Measurements from ENCODE around the gene BMP8A. TPM values are rescaled to one million over a fixed set of nuclear protein-coding genes. Genes with fewer than 3 reads are reported as not detected.

Gene BMP8A
- total and polyA plus RNA-seq, 9 of the 15 experiments (the other 6 are each of a cell fraction or from before 2014, with no cell fraction given), result 0.05 to 0.31 TPM; not detected in 7

DNA sequence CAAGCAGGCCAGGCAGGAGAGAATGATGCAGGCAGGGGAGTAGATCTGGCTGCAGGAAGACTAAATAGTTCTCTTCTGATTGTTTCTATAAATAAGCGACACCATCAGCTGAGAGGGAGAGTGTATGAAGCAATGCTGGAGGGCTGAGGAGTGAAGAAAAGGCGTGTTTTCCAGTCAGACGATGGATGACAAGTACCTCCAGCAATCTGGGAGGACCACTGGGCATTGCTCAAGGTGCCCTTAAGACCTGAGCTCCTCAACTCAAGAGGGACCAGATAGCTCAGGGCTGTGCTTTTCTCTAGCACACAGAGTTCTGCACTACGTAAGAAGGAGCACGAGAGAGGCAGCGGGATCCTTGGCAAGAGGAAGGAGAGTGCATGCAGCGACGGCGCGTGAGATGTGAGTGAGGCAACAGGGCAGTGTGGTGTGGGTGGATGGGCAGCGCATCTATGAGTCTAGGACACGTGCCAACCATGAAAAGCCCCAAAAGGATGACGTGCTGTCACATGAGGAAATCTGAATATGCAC, 49.1 kb downstream of the BMP8A start (continued):
- TF ChIP-seq, protein P1, sequence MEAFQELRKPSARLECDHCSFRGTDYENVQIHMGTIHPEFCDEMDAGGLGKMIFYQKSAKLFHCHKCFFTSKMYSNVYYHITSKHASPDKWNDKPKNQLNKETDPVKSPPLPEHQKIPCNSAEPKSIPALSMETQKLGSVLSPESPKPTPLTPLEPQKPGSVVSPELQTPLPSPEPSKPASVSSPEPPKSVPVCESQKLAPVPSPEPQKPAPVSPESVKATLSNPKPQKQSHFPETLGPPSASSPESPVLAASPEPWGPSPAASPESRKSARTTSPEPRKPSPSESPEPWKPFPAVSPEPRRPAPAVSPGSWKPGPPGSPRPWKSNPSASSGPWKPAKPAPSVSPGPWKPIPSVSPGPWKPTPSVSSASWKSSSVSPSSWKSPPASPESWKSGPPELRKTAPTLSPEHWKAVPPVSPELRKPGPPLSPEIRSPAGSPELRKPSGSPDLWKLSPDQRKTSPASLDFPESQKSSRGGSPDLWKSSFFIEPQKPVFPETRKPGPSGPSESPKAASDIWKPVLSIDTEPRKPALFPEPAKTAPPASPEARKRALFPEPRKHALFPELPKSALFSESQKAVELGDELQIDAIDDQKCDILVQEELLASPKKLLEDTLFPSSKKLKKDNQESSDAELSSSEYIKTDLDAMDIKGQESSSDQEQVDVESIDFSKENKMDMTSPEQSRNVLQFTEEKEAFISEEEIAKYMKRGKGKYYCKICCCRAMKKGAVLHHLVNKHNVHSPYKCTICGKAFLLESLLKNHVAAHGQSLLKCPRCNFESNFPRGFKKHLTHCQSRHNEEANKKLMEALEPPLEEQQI (IDR thresholded peaks at IDR 0.05), result no peak
- TF ChIP-seq MCM2 (IDR thresholded peaks at IDR 0.05; ENCODE audit: low read depth), result no peak
- TF ChIP-seq SREBF2 (CRISPR knock-in tag; IDR thresholded peaks at IDR 0.05), result no peak
- TF ChIP-seq EHMT2 (IDR thresholded peaks at IDR 0.05), result no peak
- no peak for TF ChIP-seq ZNF133 (CRISPR knock-in tag; IDR thresholded peaks at IDR 0.05)
- no peak for TF ChIP-seq CTBP1 (IDR thresholded peaks at IDR 0.05; ENCODE audit: borderline replicate concordance)
- no peak for TF ChIP-seq ZNF175 (CRISPR knock-in tag; IDR thresholded peaks at IDR 0.05; ENCODE audit: low read depth)
- TF ChIP-seq NR2C2 (CRISPR knock-in tag; IDR thresholded peaks at IDR 0.05), result no peak
- no peak for TF ChIP-seq NR2C2 (tag; IDR thresholded peaks at IDR 0.05)

GRCh38 chr1:39542924-39543323, 51.5 kb downstream of the BMP8A start:
- 0 out of 2 replicates have a peak, but pooled peaks cover 6% of the 10 kb centered on the region for H4K20me1 ChIP-seq (replicated peaks; ENCODE audit: control insufficient read depth, insufficient read depth, low read length)
- H3K4me3 ChIP-seq, result no peak overlapping the region
- no peaks in the 10 kb centered on the region for H3K4me1 ChIP-seq (replicated peaks in 1 of 2; ENCODE audit: control insufficient read depth in 2 of 2, insufficient read depth in 2 of 2, low read length in 2 of 2)
- H2AFZ ChIP-seq (ENCODE audit: low read depth, low read length), result no peak overlapping the region
- intact Hi-C loops (cut with micrococcal nuclease), result no loop called here
- no peaks in the 10 kb centered on the region for H3K36me3 ChIP-seq (ENCODE audit: control insufficient read depth, insufficient read depth, low read length)
- no peaks in the 10 kb centered on the region for H3K9me3 ChIP-seq (replicated peaks; ENCODE audit: control insufficient read depth, insufficient read depth, low read depth, low read length)
- CTCF ChIA-PET (ENCODE audit: low intra/inter-chr PET ratio), result no interaction called here
- BruUV-seq (replicated peaks), result no TSS peak
- no peak overlapping the region for H3K27ac ChIP-seq (ENCODE audit: extremely low read depth, low read depth, low read length)
- no peak for DNase-seq (ENCODE audit: extremely low read depth in 1 of 4, low spot score in 3 of 4)
- FAIRE-seq, result no peak
- no peak for ATAC-seq
- no peaks in the 10 kb centered on the region for H3K27me3 ChIP-seq (ENCODE audit: control insufficient read depth in 2 of 2, insufficient read depth in 2 of 2, low read length in 2 of 2)
- POLR2A ChIA-PET, result interaction anchor here (0.7 to 0.8 kb wide), 2 partner anchors 22 to 460 kb away, joined by 3 read pairs; no protein-coding TSS in a partner anchor
- in situ Hi-C loops (cut with MboI), result no loop called here
- no peaks in the 10 kb centered on the region for H3K9me1 ChIP-seq (ENCODE audit: control insufficient read depth, insufficient read depth, low read length)
- H3K4me2 ChIP-seq (ENCODE audit: insufficient read depth, low read length), result no peak overlapping the region
- no peaks in the 10 kb centered on the region for H3K79me2 ChIP-seq (ENCODE audit: control insufficient read depth, insufficient read depth, low read length)
- H3K9ac ChIP-seq (ENCODE audit: insufficient read depth in 1 of 2, low read depth in 2 of 2, low read length in 2 of 2), result no peak overlapping the region
- 77% methylated on average over 5 of the region's 5 CpGs for WGBS (ENCODE audit: insufficient coverage, low coverage, missing lambda C conversion rate)
- TF ChIP-seq POLR2AphosphoS2 (IDR thresholded peaks at IDR 0.05; ENCODE audit: low read length), result no peak
- no peak for TF ChIP-seq FOXP4 (CRISPR knock-in tag; IDR thresholded peaks at IDR 0.05; ENCODE audit: borderline replicate concordance)
- no peak for TF ChIP-seq HOMEZ (CRISPR knock-in tag; IDR thresholded peaks at IDR 0.05)
- TF ChIP-seq PKNOX1 (IDR thresholded peaks at IDR 0.05), result no peak
- TF ChIP-seq OTX1 (CRISPR knock-in tag; IDR thresholded peaks at IDR 0.05), result no peak
- TF ChIP-seq, protein P2, sequence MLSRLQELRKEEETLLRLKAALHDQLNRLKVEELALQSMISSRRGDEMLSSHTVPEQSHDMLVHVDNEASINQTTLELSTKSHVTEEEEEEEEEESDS (CRISPR knock-in tag; IDR thresholded peaks at IDR 0.05), result no peak
- TF ChIP-seq MCM2 (IDR thresholded peaks at IDR 0.05; ENCODE audit: low read depth), result no peak

All from K562 (cell line).